Smooth muscle cell (in vitro differentiated cells): Measurements from ENCODE around the gene TSPAN11. TPM values are rescaled to one million over a fixed set of nuclear protein-coding genes. Genes with fewer than 3 reads are reported as not detected.

Source experiments
- DNase-seq: peaks from one replicate; lab custom pipeline; 2025; ENCODE audit not compliant: unreplicated experiment; lab: John Stamatoyannopoulos, UW
- H2AFZ ChIP-seq: fragments of 200-600 bp; sonication (generic); 2 replicates; pipeline ENCODE4 v1.6.0; 2016; ENCODE audit warnings: antibody characterized with exemption, low read depth, mild to moderate bottlenecking
- H3F3A ChIP-seq: fragments of 200-600 bp; sonication (generic); 2 replicates; pipeline ENCODE4 v1.6.0; 2017; ENCODE audit warnings: antibody characterized with exemption, low read depth
- H3K27ac ChIP-seq: fragments of 200-600 bp; sonication (generic); 2 replicates; pipeline ENCODE4 v1.5.1; 2016; ENCODE audit warnings: low read depth, mild to moderate bottlenecking
- H3K27me3 ChIP-seq: fragments of 200-600 bp; sonication (generic); 2 replicates; pipeline ENCODE4 v1.6.1; 2016; ENCODE audit warnings: low read depth, mild to moderate bottlenecking
- H3K36me3 ChIP-seq: fragments of 200-600 bp; sonication (generic); 2 replicates; pipeline ENCODE4 v1.5.1; 2016; ENCODE audit warnings: low read depth
- H3K4me1 ChIP-seq: fragments of 200-600 bp; sonication (generic); 2 replicates; pipeline ENCODE4 v1.5.1; 2016; ENCODE audit warnings: low read depth
- H3K4me2 ChIP-seq: fragments of 200-600 bp; sonication (generic); 2 replicates; pipeline ENCODE4 v1.6.0; 2016; ENCODE audit warnings: mild to moderate bottlenecking
- H3K4me3 ChIP-seq: fragments of 200-600 bp; sonication (generic); 2 replicates; pipeline ENCODE4 v1.5.1; 2016; ENCODE audit warnings: mild to moderate bottlenecking
- H3K79me2 ChIP-seq: fragments of 200-600 bp; sonication (generic); 2 replicates; pipeline ENCODE4 v1.6.0; 2016; ENCODE audit warnings: low read depth, mild to moderate bottlenecking
- H3K9ac ChIP-seq: fragments of 200-600 bp; sonication (generic); 2 replicates; pipeline ENCODE4 v1.6.0; 2016; ENCODE audit warnings: low read depth
- H3K9me3 ChIP-seq: fragments of 200-600 bp; sonication (generic); replicated peaks from 2 replicates; pipeline ENCODE4 v1.5.1; 2016; ENCODE audit warnings: low read depth
- H4K20me1 ChIP-seq: fragments of 200-600 bp; sonication (generic); 2 replicates; pipeline ENCODE4 v1.6.0; 2016; ENCODE audit warnings: low read depth
- WGBS: methylation state at CpG from one replicate; pipeline ENCODE4 v1.1.7; 2016; ENCODE audit warnings: low lambda C conversion rate; 5-methylcytosine and 5-hydroxymethylcytosine counted together
- polyA plus RNA-seq: library from polyadenylated mRNA; unstranded; fragments of >200 nt; fragmentation: Nextera tagmentation; extraction: Ambion mirVana; gene quantifications from 2 replicates; pipeline ENCODE4 v1.2.1, GENCODE V29; 2016
- total RNA-seq: library from RNA; depleted of rRNA; stranded (reverse); fragments of >200 nt; gene quantifications from 2 replicates; pipeline ENCODE4 v1.2.3, GENCODE V29; 2014
- TF ChIP-seq, protein P1 (sequence below): fragments of 200-600 bp; sonication (generic); IDR thresholded peaks from 2 replicates; pipeline ENCODE4 v1.5.1; 2017; ENCODE audit warnings: borderline replicate concordance, mild to moderate bottlenecking, antibody characterized with exemption; ENCODE audit not compliant: insufficient read depth, poor library complexity, severe bottlenecking

TSPAN11 gene
- total and polyA plus RNA-seq, 2 experiments from 2014 or later: 2.8 to 3.0 TPM

DNA sequence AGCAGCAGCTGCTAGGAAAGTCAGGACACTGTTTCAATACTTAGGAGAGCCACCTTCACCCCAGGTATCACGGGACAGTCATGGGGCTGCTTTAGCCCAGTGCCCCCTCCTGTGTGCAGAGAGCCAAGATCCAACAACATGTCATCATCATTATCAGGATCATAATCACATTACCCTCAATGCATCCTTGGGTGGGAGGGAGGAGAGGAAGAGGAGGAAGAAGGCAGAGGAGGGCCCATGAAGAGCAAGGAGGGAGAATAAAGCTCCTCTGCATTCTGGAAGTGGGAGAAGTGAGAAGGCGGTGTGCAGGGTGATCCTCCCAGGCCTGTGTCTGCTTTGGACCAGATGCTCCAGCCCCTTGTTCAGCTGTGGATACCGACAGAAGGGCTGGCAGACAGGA, 64.2 kb downstream of the TSPAN11 start:
- Histone ChIP-seq H3K79me2 (no peaks in the 10 kb centered on the region), H3K9me3 (no peaks in the 10 kb centered on the region), H3K27me3 (no peaks in the 10 kb centered on the region), H3K9ac (no peak overlapping the region), H3K36me3 (no peaks in the 10 kb centered on the region), H3F3A (no peaks in the 10 kb centered on the region), H3K4me3 (no peak overlapping the region), H3K4me2 (no peak overlapping the region), H4K20me1 (no peaks in the 10 kb centered on the region), H3K4me1 (no peaks in the 10 kb centered on the region), H3K27ac (no peak overlapping the region), H2AFZ (no peak overlapping the region)
- WGBS: 91% methylated on average over 3 of the region's 3 CpGs
- TF ChIP-seq, protein P1, sequence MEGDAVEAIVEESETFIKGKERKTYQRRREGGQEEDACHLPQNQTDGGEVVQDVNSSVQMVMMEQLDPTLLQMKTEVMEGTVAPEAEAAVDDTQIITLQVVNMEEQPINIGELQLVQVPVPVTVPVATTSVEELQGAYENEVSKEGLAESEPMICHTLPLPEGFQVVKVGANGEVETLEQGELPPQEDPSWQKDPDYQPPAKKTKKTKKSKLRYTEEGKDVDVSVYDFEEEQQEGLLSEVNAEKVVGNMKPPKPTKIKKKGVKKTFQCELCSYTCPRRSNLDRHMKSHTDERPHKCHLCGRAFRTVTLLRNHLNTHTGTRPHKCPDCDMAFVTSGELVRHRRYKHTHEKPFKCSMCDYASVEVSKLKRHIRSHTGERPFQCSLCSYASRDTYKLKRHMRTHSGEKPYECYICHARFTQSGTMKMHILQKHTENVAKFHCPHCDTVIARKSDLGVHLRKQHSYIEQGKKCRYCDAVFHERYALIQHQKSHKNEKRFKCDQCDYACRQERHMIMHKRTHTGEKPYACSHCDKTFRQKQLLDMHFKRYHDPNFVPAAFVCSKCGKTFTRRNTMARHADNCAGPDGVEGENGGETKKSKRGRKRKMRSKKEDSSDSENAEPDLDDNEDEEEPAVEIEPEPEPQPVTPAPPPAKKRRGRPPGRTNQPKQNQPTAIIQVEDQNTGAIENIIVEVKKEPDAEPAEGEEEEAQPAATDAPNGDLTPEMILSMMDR: no peak
- no peak for DNase-seq

DNA sequence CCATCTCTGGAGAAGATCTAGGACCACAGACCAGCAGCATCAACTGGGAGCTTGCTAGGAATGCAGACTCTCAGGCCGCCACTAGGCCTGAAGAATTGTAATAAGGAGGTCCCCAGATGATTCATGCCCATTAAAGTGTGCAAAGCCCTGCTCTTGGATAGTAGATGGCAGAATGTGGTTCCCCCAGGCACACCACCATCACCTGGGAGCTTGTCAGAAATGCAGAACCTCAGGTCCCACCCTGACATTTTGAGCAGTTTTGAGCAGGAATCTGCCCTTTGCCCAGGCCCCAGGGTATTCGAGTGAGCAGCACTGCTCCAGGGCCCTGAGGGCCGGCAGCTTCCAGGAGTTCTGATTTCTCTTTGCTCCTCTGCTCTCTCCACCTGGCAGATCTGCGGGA, 64.9 kb downstream of the TSPAN11 start:
- no peak for DNase-seq
- no peak overlapping the region for H3K4me2 ChIP-seq
- H3F3A ChIP-seq: no peaks in the 10 kb centered on the region
- H3K4me3 ChIP-seq: no peak overlapping the region
- no peak overlapping the region for H2AFZ ChIP-seq
- H3K27me3 ChIP-seq: no peaks in the 10 kb centered on the region
- H3K4me1 ChIP-seq: no peaks in the 10 kb centered on the region
- no peaks in the 10 kb centered on the region for H4K20me1 ChIP-seq
- TF ChIP-seq, protein P1: no peak
- H3K79me2 ChIP-seq: no peaks in the 10 kb centered on the region
- 86% methylated on average over 4 of the region's 4 CpGs for WGBS
- H3K9me3 ChIP-seq: no peaks in the 10 kb centered on the region
- no peak overlapping the region for H3K27ac ChIP-seq
- no peak overlapping the region for H3K9ac ChIP-seq
- H3K36me3 ChIP-seq: no peaks in the 10 kb centered on the region

DNA sequence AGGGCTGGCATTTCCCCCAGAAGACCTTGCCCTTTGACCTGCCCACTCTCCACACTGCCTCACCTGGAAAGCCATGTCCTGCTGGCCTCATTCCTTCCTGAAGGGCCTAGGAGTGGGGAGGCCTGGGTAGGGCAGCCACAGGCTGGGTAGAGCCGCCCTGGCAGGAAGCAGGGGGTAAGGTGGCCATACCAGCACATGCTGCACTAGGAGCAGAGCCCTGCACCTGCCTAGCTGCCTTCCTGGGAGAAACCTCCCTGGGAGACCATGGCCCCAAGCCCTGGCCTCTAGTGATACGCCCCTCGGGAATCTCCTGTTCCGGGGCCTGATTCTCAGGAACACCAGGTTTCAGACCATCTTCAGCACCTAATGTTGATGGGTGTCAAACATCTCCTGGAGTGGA, 65.8 kb downstream of the TSPAN11 start:
- Histone ChIP-seq H3K79me2 (no peaks in the 10 kb centered on the region), H2AFZ (no peak overlapping the region), H3F3A (no peaks in the 10 kb centered on the region), H3K4me1 (no peaks in the 10 kb centered on the region), H3K27ac (no peak overlapping the region), H3K27me3 (no peaks in the 10 kb centered on the region), H3K4me2 (no peak overlapping the region), H3K36me3 (no peaks in the 10 kb centered on the region), H3K9me3 (no peaks in the 10 kb centered on the region), H3K9ac (no peak overlapping the region), H4K20me1 (no peaks in the 10 kb centered on the region), H3K4me3 (no peak overlapping the region)
- TF ChIP-seq, protein P1: no peak
- DNase-seq: no peak
- WGBS: 100% methylated on average over 4 of the region's 4 CpGs

DNA sequence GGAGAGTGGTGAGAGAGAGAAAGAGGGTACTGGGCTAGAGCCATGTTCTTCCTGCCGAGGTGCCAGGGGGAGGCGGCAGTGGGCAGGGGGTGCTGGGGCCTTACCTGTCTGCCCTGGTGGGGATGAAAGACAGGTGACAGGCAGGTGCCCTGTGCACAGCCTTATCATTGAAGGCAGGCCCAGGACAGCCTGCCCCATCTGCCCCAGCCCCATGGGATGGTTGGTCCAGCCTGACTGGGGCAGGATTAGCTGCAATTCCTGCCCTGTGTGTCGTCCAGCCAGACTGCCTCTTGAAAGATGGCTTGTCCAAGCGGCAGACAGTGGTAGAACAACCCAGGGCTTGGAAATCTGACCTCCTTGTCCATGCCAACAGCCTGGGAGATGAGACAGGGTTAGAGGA, 67.2 kb downstream of the TSPAN11 start:
- 94% methylated on average over 4 of the region's 4 CpGs for WGBS
- Histone ChIP-seq H3K4me2 (no peak overlapping the region), H3K4me1 (no peaks in the 10 kb centered on the region), H3K36me3 (no peaks in the 10 kb centered on the region), H3K27me3 (no peaks in the 10 kb centered on the region), H3K27ac (no peak overlapping the region), H3K79me2 (no peaks in the 10 kb centered on the region), H2AFZ (no peak overlapping the region), H4K20me1 (no peaks in the 10 kb centered on the region), H3F3A (no peaks in the 10 kb centered on the region), H3K9ac (no peak overlapping the region), H3K9me3 (no peaks in the 10 kb centered on the region), H3K4me3 (no peak overlapping the region)
- TF ChIP-seq, protein P1: no peak
- no peak for DNase-seq
